ENCODE results near the gene NUP62.
"Not testable (repeated sequence)": the region's sequence is repeated elsewhere in the genome, so short reads cannot be mapped to it uniquely, and the experiment has no call there.

GRCh38 chr19:49958596-49958995 lies 29.3 kb upstream of the NUP62 start:
- not testable (repeated sequence) for TF ChIP-seq EZH2 (IDR thresholded peaks at IDR 0.05; ENCODE audit: low read depth, unreplicated experiment); CTCF (conservative IDR thresholded peaks at IDR 0.05; ENCODE audit: low read depth in 2 of 2)
